Measurements from ENCODE around the gene PLAC8.
"Not testable (repeated sequence)": the region's sequence is repeated elsewhere in the genome, so short reads cannot be mapped to it uniquely, and the experiment has no call there.

DNA sequence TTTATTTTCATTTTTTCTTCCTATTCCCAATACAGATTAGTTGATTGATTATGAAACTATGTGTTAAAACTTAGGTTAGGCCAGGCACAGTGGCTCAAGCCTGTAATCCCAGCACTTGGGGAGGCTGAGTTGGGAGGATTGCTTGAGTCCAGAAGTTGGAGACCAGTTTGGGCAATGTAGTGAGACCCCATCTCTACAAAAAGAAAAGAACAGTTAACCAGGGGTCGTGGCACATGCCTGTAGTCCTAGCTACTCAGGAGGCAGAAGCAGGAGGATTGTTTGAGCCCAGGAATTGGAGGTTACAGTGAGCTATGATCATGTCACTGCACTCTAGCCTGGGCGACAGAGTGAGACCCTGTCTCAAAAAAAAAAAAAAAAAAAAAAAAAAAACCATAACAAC lies 71.4 kb downstream of the PLAC8 start:
- not testable (repeated sequence) for TF ChIP-seq CTCF, POLR2A (IDR thresholded peaks at IDR 0.05)
